KMS-11 (cell line): Measurements from ENCODE around the gene MYCT1.

ENCODE experiments used
- H2AFZ ChIP-seq: fragments of 200-600 bp; sonication (generic); 2 replicates; pipeline ENCODE4 v1.6.1; 2016; ENCODE audit warnings: antibody characterized with exemption, mixed run types, low read depth
- H3K27ac ChIP-seq: fragments of 200-600 bp; sonication (generic); 2 replicates; pipeline ENCODE4 v1.6.1; 2016; ENCODE audit warnings: mild to moderate bottlenecking, mixed run types
- H3K27me3 ChIP-seq: fragments of 200-600 bp; sonication (generic); 2 replicates; pipeline ENCODE4 v1.6.1; 2017; ENCODE audit warnings: mild to moderate bottlenecking, low read depth, mixed run types, moderate library complexity; ENCODE audit not compliant: insufficient read depth
- H3K36me3 ChIP-seq: fragments of 200-600 bp; sonication (generic); 2 replicates; pipeline ENCODE4 v1.6.1; 2017; ENCODE audit warnings: mild to moderate bottlenecking, mixed run types; ENCODE audit not compliant: insufficient read depth
- H3K4me1 ChIP-seq: fragments of 200-600 bp; sonication (generic); 2 replicates; pipeline ENCODE4 v1.6.1; 2016; ENCODE audit warnings: mild to moderate bottlenecking, low read depth, mixed run types; ENCODE audit not compliant: poor library complexity, severe bottlenecking
- H3K4me2 ChIP-seq: fragments of 200-600 bp; sonication (generic); 2 replicates; pipeline ENCODE4 v1.7.0; 2016; ENCODE audit warnings: mild to moderate bottlenecking, mixed run types
- H3K4me3 ChIP-seq: fragments of 200-600 bp; sonication (generic); IDR thresholded peaks from 2 replicates; pipeline ENCODE4 v1.6.1; 2017; ENCODE audit warnings: low read depth, low read length, mixed read lengths; ENCODE audit not compliant: insufficient read depth
- H3K79me2 ChIP-seq: fragments of 200-600 bp; sonication (generic); 2 replicates; pipeline ENCODE4 v1.6.1; 2016; ENCODE audit warnings: low read depth, mixed run types; ENCODE audit not compliant: insufficient read depth
- H3K9ac ChIP-seq: fragments of 200-600 bp; sonication (generic); 2 replicates; pipeline ENCODE4 v1.6.1; 2016; ENCODE audit warnings: mild to moderate bottlenecking, mixed run types
- H4K20me1 ChIP-seq: fragments of 200-600 bp; sonication (generic); 2 replicates; pipeline ENCODE4 v1.6.1; 2016; ENCODE audit warnings: mild to moderate bottlenecking, mixed run types; ENCODE audit not compliant: insufficient read depth
- TF ChIP-seq, protein P1 (sequence below): fragments of 200-600 bp; sonication (generic); conservative IDR thresholded peaks from 2 replicates; pipeline ENCODE4 v1.6.1; 2017; ENCODE audit warnings: low read depth, mild to moderate bottlenecking, antibody characterized with exemption, low read length, moderate library complexity, mixed read lengths

Gene MYCT1

DNA sequence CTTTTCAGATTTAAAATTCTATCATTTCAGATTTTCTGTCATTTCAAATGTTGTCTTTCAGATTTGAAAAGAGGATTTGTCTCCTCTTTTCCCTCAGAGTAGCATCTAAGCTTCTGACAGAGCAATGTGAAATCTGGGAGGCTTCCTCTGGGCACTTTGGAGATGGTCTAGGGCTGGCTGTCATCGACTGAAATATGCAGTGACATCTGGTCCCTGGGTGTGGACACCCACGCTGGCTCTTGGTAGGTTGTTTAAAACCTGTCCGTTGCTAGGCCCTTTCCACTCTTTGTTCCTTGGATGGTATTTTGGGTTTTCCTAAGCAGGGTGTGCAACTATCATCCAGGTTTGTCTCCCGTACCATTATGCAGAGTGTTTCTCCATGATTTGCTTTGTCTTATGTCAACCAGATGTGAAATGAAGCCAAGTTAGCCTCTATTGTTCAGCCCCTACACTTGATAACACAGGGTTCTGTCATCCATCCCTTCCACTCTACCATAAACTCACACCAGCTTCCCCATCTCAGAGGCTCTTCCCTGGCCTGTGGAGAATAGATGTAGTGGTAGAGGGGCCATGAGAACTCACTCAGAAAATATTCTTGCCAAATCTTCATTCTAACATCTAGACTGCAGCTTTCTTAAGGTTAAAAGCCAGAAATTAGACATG lies 47.9 kb downstream of the MYCT1 start:
- no peak overlapping the region for H2AFZ ChIP-seq
- H3K9ac ChIP-seq, result no peak overlapping the region
- TF ChIP-seq, protein P1, sequence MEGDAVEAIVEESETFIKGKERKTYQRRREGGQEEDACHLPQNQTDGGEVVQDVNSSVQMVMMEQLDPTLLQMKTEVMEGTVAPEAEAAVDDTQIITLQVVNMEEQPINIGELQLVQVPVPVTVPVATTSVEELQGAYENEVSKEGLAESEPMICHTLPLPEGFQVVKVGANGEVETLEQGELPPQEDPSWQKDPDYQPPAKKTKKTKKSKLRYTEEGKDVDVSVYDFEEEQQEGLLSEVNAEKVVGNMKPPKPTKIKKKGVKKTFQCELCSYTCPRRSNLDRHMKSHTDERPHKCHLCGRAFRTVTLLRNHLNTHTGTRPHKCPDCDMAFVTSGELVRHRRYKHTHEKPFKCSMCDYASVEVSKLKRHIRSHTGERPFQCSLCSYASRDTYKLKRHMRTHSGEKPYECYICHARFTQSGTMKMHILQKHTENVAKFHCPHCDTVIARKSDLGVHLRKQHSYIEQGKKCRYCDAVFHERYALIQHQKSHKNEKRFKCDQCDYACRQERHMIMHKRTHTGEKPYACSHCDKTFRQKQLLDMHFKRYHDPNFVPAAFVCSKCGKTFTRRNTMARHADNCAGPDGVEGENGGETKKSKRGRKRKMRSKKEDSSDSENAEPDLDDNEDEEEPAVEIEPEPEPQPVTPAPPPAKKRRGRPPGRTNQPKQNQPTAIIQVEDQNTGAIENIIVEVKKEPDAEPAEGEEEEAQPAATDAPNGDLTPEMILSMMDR, result no peak
- no peak overlapping the region for H3K27ac ChIP-seq
- no peak overlapping the region for H3K4me2 ChIP-seq
- no peaks in the 10 kb centered on the region for H3K79me2 ChIP-seq
- H3K4me3 ChIP-seq, result no peak overlapping the region
- no peaks in the 10 kb centered on the region for H4K20me1 ChIP-seq
- no peaks in the 10 kb centered on the region for H3K36me3 ChIP-seq
- H3K4me1 ChIP-seq, result no peaks in the 10 kb centered on the region
- H3K27me3 ChIP-seq, result no peaks in the 10 kb centered on the region

GRCh38 chr6:152746172-152746553 lies 48.5 kb downstream of the MYCT1 start:
- no peak overlapping the region for H3K4me2 ChIP-seq
- H3K27me3 ChIP-seq, result no peaks in the 10 kb centered on the region
- no peaks in the 10 kb centered on the region for H3K79me2 ChIP-seq
- H3K4me3 ChIP-seq, result no peak overlapping the region
- no peak overlapping the region for H2AFZ ChIP-seq
- no peak overlapping the region for H3K27ac ChIP-seq
- H3K36me3 ChIP-seq, result no peaks in the 10 kb centered on the region
- no peaks in the 10 kb centered on the region for H3K4me1 ChIP-seq
- no peak overlapping the region for H3K9ac ChIP-seq
- TF ChIP-seq, protein P1, result no peak
- H4K20me1 ChIP-seq, result no peaks in the 10 kb centered on the region

DNA sequence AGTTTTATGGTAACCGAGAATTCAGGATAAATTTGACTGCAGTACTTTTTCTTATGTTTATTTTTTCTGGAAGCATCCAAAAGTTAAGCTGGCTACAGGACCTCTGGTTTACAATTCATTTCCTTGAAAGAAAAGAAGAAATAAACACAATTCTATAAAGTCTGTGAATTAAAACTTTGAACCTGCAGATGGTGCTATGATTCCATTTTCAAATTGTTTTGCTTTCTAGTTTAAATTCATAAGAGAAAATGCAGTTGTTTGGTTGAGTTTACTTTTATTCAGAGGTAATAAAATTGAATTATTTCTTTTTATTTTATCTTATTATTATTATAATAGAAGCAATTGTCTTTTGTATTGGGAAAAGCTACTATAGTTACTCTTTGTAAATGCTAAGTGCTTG lies 51.1 kb downstream of the MYCT1 start:
- Histone ChIP-seq H3K4me1 (no peaks in the 10 kb centered on the region), H3K27ac (no peak overlapping the region), H3K4me3 (no peak overlapping the region), H4K20me1 (no peaks in the 10 kb centered on the region), H3K79me2 (no peaks in the 10 kb centered on the region), H2AFZ (no peak overlapping the region), H3K36me3 (no peaks in the 10 kb centered on the region), H3K27me3 (no peaks in the 10 kb centered on the region), H3K4me2 (no peak overlapping the region), H3K9ac (no peak overlapping the region)
- TF ChIP-seq, protein P1, result no peak; the same call in 1 of the 2 replicates

GRCh38 chr6:152749336-152749735 lies 51.6 kb downstream of the MYCT1 start:
- Histone ChIP-seq H3K27ac (no peak overlapping the region), H3K4me2 (no peak overlapping the region), H2AFZ (no peak overlapping the region), H3K36me3 (no peaks in the 10 kb centered on the region), H3K4me1 (no peaks in the 10 kb centered on the region), H4K20me1 (no peaks in the 10 kb centered on the region), H3K27me3 (no peaks in the 10 kb centered on the region), H3K4me3 (no peak overlapping the region), H3K9ac (no peak overlapping the region), H3K79me2 (no peaks in the 10 kb centered on the region)
- TF ChIP-seq, protein P1, result no peak
